GM12865 (cell line): ENCODE measurements around the gene PLD2.

Experiments used
- DNase-seq: peaks from one replicate; pipeline ENCODE4 v3.0.0; 2010; ENCODE audit warnings: low read depth
- H3K4me3 ChIP-seq: 2 replicates; pipeline ENCODE4 v1.5.1; 2011; ENCODE audit warnings: mild to moderate bottlenecking, low read depth, low read length, control low read depth
- TF ChIP-seq, protein P1 (sequence below): IDR thresholded peaks from 2 replicates; pipeline ENCODE4 v1.5.1; 2011; ENCODE audit warnings: low read length, control low read depth, low read depth, inconsistent platforms; ENCODE audit not compliant: insufficient read depth; ENCODE audit errors: missing control alignments

The PLD2 gene

DNA sequence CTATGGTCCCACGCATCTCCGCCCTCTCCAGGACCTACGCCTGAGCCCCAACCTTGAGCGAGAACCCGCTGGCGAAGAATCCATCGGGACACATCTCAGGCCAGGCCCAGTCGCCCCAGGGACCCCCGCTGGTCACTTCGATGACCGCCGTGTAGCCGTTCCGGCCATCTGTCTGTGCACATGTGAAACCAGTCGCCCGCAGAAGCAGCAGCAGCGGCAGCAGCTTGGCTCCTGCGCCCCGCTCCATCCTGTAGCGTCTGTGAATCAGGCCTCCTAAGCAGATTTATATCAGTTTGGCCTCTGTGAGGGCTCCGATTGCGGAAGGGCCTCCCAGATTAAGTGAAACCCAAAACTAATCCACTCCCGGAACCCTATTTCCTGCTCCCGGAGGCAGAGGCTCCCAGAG is 20.8 kb upstream of the PLD2 start, which contains the start of gene VMO1:
Gene VMO1, minus strand, starts transcription at position 259 of the 406 bp plus-strand sequence. Its CDS starts 12 bp downstream, at position 247.
- TF ChIP-seq, protein P1, sequence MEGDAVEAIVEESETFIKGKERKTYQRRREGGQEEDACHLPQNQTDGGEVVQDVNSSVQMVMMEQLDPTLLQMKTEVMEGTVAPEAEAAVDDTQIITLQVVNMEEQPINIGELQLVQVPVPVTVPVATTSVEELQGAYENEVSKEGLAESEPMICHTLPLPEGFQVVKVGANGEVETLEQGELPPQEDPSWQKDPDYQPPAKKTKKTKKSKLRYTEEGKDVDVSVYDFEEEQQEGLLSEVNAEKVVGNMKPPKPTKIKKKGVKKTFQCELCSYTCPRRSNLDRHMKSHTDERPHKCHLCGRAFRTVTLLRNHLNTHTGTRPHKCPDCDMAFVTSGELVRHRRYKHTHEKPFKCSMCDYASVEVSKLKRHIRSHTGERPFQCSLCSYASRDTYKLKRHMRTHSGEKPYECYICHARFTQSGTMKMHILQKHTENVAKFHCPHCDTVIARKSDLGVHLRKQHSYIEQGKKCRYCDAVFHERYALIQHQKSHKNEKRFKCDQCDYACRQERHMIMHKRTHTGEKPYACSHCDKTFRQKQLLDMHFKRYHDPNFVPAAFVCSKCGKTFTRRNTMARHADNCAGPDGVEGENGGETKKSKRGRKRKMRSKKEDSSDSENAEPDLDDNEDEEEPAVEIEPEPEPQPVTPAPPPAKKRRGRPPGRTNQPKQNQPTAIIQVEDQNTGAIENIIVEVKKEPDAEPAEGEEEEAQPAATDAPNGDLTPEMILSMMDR: no peak
- DNase-seq: no peak
- H3K4me3 ChIP-seq: no peak within 1 kb of the TSS

DNA sequence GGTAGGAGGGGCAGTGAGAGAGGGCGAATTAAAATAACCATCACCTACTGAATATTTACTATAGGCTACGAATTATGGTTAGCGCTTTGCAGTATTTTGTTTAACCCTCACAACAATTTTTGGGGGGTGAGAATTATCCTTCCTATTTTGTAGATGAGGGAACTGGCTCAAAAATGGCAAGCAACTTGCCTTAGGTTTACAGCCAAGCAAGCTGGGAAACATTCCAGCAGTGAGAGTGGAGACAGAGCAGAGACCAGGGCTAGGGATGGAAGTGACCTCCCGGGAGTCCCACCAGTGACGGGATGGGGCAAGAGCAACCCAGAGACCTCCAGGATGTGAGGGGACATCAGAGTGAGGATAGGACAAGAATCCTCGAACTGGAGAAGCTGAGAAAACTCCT is 20.4 kb upstream of the PLD2 start:
- no peak for DNase-seq
- TF ChIP-seq, protein P1: no peak
- no peak overlapping the region for H3K4me3 ChIP-seq

DNA sequence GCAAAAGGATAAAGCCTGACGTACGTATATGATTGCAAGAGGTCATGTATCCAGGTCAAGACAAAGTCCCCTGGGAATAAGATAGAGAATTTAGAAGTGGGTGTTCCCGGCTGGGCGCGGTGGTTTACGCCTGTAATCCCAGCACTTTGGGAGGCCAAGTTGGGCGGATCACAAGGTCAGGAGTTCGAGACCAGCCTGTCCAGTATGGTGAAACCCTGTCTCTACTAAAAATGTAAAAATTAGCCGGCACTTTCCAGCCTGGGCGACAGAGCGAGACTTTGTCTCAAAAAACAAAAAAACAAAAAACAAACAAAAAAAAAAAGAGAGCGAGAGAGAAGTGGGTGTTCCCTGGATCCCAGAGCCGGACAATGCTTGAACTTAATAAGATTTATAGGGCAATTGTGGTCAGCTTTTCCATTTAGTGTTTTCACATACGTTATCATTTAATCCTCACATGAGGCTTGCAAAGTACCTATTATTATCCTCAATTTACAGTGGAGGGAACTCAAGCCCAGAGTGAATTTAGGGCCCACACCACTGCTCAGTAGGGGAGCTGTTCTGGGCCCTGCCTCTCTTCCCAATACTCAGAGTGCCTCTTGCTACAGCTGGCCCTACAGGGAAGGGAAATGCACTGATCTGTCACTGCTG is 18.7 kb upstream of the PLD2 start:
- no peak for DNase-seq
- no peak overlapping the region for H3K4me3 ChIP-seq
- TF ChIP-seq, protein P1: no peak

DNA sequence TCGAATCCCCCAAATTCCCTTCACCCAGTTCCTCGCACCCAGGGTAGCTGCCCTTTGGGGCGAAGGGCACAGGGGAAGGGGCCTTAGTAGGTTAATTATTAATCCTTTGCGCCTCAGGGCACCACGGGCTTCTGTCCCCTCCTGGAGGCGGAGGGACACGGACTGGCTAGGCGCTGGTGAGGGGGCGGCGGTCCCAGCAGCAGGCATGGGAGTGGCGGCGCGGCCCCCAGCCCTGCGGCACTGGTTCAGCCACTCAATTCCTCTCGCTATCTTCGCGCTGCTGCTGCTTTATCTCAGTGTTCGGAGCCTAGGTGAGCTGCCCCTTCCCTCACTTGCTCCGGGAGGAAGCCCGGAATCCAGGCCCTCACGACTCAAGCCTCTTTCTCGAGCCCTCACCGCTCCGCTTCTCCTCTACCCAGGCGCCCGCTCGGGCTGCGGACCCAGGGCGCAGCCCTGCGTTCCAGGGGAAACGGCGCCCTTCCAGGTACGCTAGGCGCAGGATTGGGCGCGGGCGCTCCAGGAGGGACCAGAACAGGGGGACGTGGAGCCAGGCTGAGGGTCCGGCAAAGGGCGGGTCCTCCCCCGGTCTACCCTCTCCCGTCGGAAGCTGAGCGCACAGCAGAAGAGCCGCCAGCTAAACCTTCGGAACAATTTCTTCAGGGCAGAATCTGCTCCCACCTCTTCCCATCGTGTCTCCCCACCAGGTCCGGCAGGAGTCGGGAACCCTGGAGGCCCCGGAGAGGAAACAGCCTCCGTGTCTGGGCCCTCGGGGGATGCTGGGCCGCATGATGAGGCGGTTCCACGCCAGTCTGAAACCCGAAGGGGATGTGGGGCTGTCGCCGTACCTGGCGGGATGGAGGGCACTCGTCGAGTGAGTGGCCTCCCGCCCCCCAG is 17.9 kb upstream of the PLD2 start, which contains the start of gene GLTPD2:
Gene GLTPD2, plus strand, starts transcription at position 158 of the 894 bp plus-strand sequence. Its CDS starts 48 bp downstream, at position 206.
- no peak for DNase-seq
- H3K4me3 ChIP-seq: peak within 1 kb of the TSS; percentile 73
- TF ChIP-seq, protein P1: no peak

DNA sequence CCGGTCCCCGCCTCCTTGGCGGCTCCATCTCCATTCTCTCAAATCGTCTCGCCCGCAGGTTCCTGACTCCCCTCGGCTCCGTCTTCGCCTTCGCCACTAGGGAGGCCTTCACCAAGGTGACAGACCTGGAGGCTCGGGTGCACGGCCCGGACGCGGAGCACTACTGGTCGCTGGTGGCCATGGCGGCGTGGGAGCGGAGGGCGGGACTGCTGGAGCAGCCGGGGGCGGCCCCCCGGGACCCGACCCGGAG is 17.3 kb upstream of the PLD2 start:
- TF ChIP-seq, protein P1: no peak
- DNase-seq: no peak
- H3K4me3 ChIP-seq: peak overlapping the region; percentile 73

DNA sequence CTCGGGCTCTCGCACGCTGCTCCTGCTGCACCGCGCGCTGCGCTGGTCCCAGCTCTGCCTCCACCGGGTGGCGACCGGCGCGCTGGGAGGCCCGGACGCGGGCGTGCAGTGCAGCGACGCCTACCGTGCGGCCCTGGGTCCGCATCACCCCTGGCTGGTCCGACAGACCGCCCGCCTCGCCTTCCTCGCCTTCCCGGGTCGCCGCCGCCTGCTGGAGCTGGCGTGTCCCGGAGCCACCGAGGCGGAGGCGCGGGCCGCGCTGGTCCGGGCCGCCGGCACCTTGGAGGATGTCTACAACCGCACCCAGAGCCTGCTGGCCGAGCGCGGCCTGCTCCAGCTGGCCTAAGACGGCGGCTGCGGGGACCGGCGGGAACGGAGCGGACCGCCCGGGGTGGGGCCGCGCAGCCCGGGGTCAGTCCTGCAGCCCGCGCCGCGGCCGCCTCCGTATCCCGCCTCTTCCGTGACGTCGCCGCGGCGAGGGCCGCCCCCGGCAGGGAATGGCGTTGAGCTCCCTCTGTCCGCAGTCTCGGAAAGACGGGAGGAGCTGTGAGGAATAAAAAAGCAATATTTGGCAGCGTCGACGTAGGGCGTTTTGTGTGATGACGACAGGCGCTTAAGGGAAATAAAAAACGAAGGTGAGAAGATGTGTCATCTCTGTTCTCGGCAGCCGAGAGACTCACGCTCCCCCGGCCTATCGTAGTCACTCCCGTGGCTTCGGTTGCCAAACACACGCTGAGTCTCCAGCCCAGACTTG is 16.8 kb upstream of the PLD2 start:
- DNase-seq: peak; percentile 92
- peak overlapping the region; percentile 73 for H3K4me3 ChIP-seq

More for the DNA sequence above, 16.8 kb upstream of the PLD2 start:
- TF ChIP-seq, protein P1: peak; percentile 84
